ENCODE measurements around the gene TCAF1.
"Not testable (repeated sequence)": the region's sequence is repeated elsewhere in the genome, so short reads cannot be mapped to it uniquely, and the experiment has no call there.

The TCAF1 gene

GRCh38 chr7:143810639-143811038 is 91.3 kb downstream of the TCAF1 start:
- not testable (repeated sequence) for H3K23ac ChIP-seq (ENCODE audit: low read depth, low read length, poor library complexity); H2AFZ ChIP-seq (ENCODE audit: low read length); H2BK15ac ChIP-seq (ENCODE audit: low read length); H4K91ac ChIP-seq (ENCODE audit: low read depth, low read length, poor library complexity); H3K4me2 ChIP-seq (ENCODE audit: insufficient read depth, low read length, poor library complexity, severe bottlenecking); H3K79me1 ChIP-seq (ENCODE audit: low read depth, low read length); H2AK5ac ChIP-seq (ENCODE audit: low read depth, low read length); H2BK12ac ChIP-seq (ENCODE audit: low read length); H3K18ac ChIP-seq (ENCODE audit: low read length); H3K4me1 ChIP-seq (ENCODE audit: control insufficient read depth in 2 of 2, insufficient read depth in 1 of 2, low read depth in 1 of 2, low read length in 2 of 2); H3K27me3 ChIP-seq (ENCODE audit: control insufficient read depth in 3 of 3, insufficient read depth in 3 of 3, low read depth in 1 of 3, low read length in 3 of 3); H4K8ac ChIP-seq (ENCODE audit: low read depth, low read length); H2BK5ac ChIP-seq (ENCODE audit: low read length); H3K4ac ChIP-seq (ENCODE audit: low read length); H2BK120ac ChIP-seq (ENCODE audit: low read depth, low read length); H3K9ac ChIP-seq (ENCODE audit: low read depth, low read length, poor library complexity); H3K14ac ChIP-seq (ENCODE audit: low read length); DNase-seq (ENCODE audit: low spot score); H3K27ac ChIP-seq (replicated peaks; ENCODE audit: low read length); H3K4me3 ChIP-seq (ENCODE audit: low read length in 2 of 2); H3K36me3 ChIP-seq (replicated peaks in 1 of 2; ENCODE audit: control insufficient read depth in 2 of 2, insufficient read depth in 2 of 2, low read length in 2 of 2); H3K9me3 ChIP-seq (replicated peaks in 1 of 2; ENCODE audit: control insufficient read depth in 2 of 2, insufficient read depth in 1 of 2, low read depth in 1 of 2, low read length in 2 of 2)
- no CpG with 5 or more reads among the region's 6 CpGs for WGBS, 2 donors (ENCODE audit: extremely low coverage in 2 of 2, insufficient read length in 2 of 2, insufficient replicate concordance in 1 of 2)

GRCh38 chr7:143806664-143807071 is 95.3 kb downstream of the TCAF1 start:
- not testable (repeated sequence) for H4K91ac ChIP-seq (ENCODE audit: low read depth, low read length, poor library complexity); H3K18ac ChIP-seq (ENCODE audit: low read length); H2BK12ac ChIP-seq (ENCODE audit: low read length); H3K27ac ChIP-seq (replicated peaks; ENCODE audit: low read length); H3K79me1 ChIP-seq (ENCODE audit: low read depth, low read length); H2AFZ ChIP-seq (ENCODE audit: low read length); H3K9me3 ChIP-seq (replicated peaks in 1 of 2; ENCODE audit: control insufficient read depth in 2 of 2, insufficient read depth in 1 of 2, low read depth in 1 of 2, low read length in 2 of 2); H2BK15ac ChIP-seq (ENCODE audit: low read length); H3K4me2 ChIP-seq (ENCODE audit: insufficient read depth, low read length, poor library complexity, severe bottlenecking); H4K8ac ChIP-seq (ENCODE audit: low read depth, low read length); DNase-seq (ENCODE audit: low spot score); H3K4me3 ChIP-seq (ENCODE audit: low read length in 2 of 2); H3K36me3 ChIP-seq (replicated peaks in 1 of 2; ENCODE audit: control insufficient read depth in 2 of 2, insufficient read depth in 2 of 2, low read length in 2 of 2); H2BK120ac ChIP-seq (ENCODE audit: low read depth, low read length); H3K27me3 ChIP-seq (ENCODE audit: control insufficient read depth in 3 of 3, insufficient read depth in 3 of 3, low read depth in 1 of 3, low read length in 3 of 3); H3K4ac ChIP-seq (ENCODE audit: low read length); H2BK5ac ChIP-seq (ENCODE audit: low read length); H3K4me1 ChIP-seq (ENCODE audit: control insufficient read depth in 2 of 2, insufficient read depth in 1 of 2, low read depth in 1 of 2, low read length in 2 of 2); H3K9ac ChIP-seq (ENCODE audit: low read depth, low read length, poor library complexity); H2AK5ac ChIP-seq (ENCODE audit: low read depth, low read length); H3K23ac ChIP-seq (ENCODE audit: low read depth, low read length, poor library complexity); H3K14ac ChIP-seq (ENCODE audit: low read length)
- WGBS, 2 donors (ENCODE audit: extremely low coverage in 2 of 2, insufficient read length in 2 of 2, insufficient replicate concordance in 1 of 2): no CpG with 5 or more reads among the region's 5 CpGs

All from neuronal stem cell (in vitro differentiated cells).